Thyroid gland (tissue), 4 donors: ENCODE results near the gene RANBP1.

Experiments used
- CTCF ChIP-seq, 6 experiments: fragments of 200-600 bp in 3 of 6; fragments of 450-650 bp in 3 of 6; sonication (generic) in 3 of 6; IDR thresholded peaks; one replicate each; pipeline ENCODE4 v1.5.1; 2016 to 2019; ENCODE audit warnings: antibody characterized with exemption in 6 of 6, mild to moderate bottlenecking in 2 of 6, inconsistent platforms in 1 of 6, moderate library complexity in 1 of 6
- POLR2A ChIP-seq, 2 donors: fragments of 450-650 bp; IDR thresholded peaks; one replicate each; pipeline ENCODE4 v1.6.1; 2017; ENCODE audit warnings: antibody characterized with exemption in 2 of 2, mild to moderate bottlenecking in 2 of 2, moderate library complexity in 1 of 2

- TF ChIP-seq CTCF (IDR thresholded peaks at IDR 0.05) = no peak
- TF ChIP-seq POLR2A (IDR thresholded peaks at IDR 0.05) = no peak
These were observed 21.2 kb downstream of the RANBP1 start for GRCh38 chr22:20137113-20137512.
